Activated effector memory CD4-positive, alpha-beta T cell treated with Interleukin-2 at 50 U/mL for 16 hours (primary cell): ENCODE measurements around the gene EOLA1.
"Not testable (repeated sequence)": the region's sequence is repeated elsewhere in the genome, so short reads cannot be mapped to it uniquely, and the experiment has no call there.

Source experiments
- DNase-seq: peaks from one replicate; pipeline ENCODE4 v3.0.0-alpha.2; 2020

Gene EOLA1

GRCh38 chrX:149540621-149541520 is at the start of gene EOLA1:
EOLA1 (plus strand) TSS chrX:149541012; CDS start chrX:149545631, 4,619 bp downstream.
- DNase-seq = peak; percentile 83

- no peak for DNase-seq
These were observed 49.0 kb upstream of the EOLA1 start for GRCh38 chrX:149491812-149492211.

GRCh38 chrX:149493567-149494562 is 46.9 kb upstream of the EOLA1 start:
- DNase-seq = no peak

GRCh38 chrX:149494844-149495565 is 45.8 kb upstream of the EOLA1 start:
- DNase-seq = no peak

GRCh38 chrX:149495573-149496071 is 45.2 kb upstream of the EOLA1 start:
- DNase-seq = no peak

- DNase-seq = no peak
These were observed 43.8 kb upstream of the EOLA1 start for GRCh38 chrX:149497054-149497453.

GRCh38 chrX:149497626-149498025 is 43.2 kb upstream of the EOLA1 start:
- DNase-seq = no peak

- no peak for DNase-seq
These were observed 42.0 kb upstream of the EOLA1 start for GRCh38 chrX:149498767-149499166.

- DNase-seq = no peak
These were observed 41.0 kb upstream of the EOLA1 start for GRCh38 chrX:149499766-149500165.

GRCh38 chrX:149502923-149503322 is 37.9 kb upstream of the EOLA1 start:
- not testable (repeated sequence) for DNase-seq

GRCh38 chrX:149503446-149503845 is 37.4 kb upstream of the EOLA1 start:
- DNase-seq = peak; percentile 56

GRCh38 chrX:149504226-149504914 is 36.4 kb upstream of the EOLA1 start:
- DNase-seq = peak; percentile 50

- peak; percentile 81 for DNase-seq
These were observed 35.7 kb upstream of the EOLA1 start, which contains the start of gene IDS for GRCh38 chrX:149504915-149505651. IDS (minus strand) TSS chrX:149505306; CDS start chrX:149505137, 169 bp downstream.

- DNase-seq = no peak
These were observed 35.1 kb upstream of the EOLA1 start for GRCh38 chrX:149505671-149506070.

GRCh38 chrX:149506349-149506748 is 34.5 kb upstream of the EOLA1 start:
- no peak for DNase-seq

- DNase-seq = no peak
These were observed 32.3 kb upstream of the EOLA1 start for GRCh38 chrX:149508467-149508866.

GRCh38 chrX:149510386-149510785 is 30.4 kb upstream of the EOLA1 start:
- DNase-seq = no peak

- DNase-seq = no peak
These were observed 29.7 kb upstream of the EOLA1 start for GRCh38 chrX:149511081-149511480.

- peak; percentile 48 for DNase-seq
These were observed 28.5 kb upstream of the EOLA1 start for GRCh38 chrX:149512225-149512885.

GRCh38 chrX:149513825-149514428 is 26.9 kb upstream of the EOLA1 start:
- no peak for DNase-seq
